OCI-LY1 (cell line): ENCODE data around the gene GHRL.

Experiments
- H2AFZ ChIP-seq: fragments of 200-600 bp; sonication (generic), shearing (Covaris generic); 2 replicates; pipeline ENCODE4 v1.6.0; 2014; ENCODE audit warnings: antibody characterized with exemption, mild to moderate bottlenecking, low read length
- H3F3A ChIP-seq: fragments of 200-600 bp; sonication (generic), shearing (Covaris generic); 2 replicates; pipeline ENCODE4 v1.6.0; 2014; ENCODE audit warnings: mild to moderate bottlenecking, antibody characterized with exemption, low read length, moderate library complexity; ENCODE audit not compliant: insufficient read depth
- H3K27ac ChIP-seq: fragments of 200-600 bp; sonication (generic); 2 replicates; pipeline ENCODE4 v1.5.1; 2014; ENCODE audit warnings: low read length, mixed run types, mild to moderate bottlenecking, low read depth; ENCODE audit not compliant: poor library complexity, severe bottlenecking
- H3K27me3 ChIP-seq: fragments of 200-600 bp; sonication (generic); 2 replicates; pipeline ENCODE4 v1.6.0; 2014; ENCODE audit warnings: antibody characterized with exemption, mild to moderate bottlenecking, low read length, moderate library complexity; ENCODE audit not compliant: insufficient read depth
- H3K36me3 ChIP-seq: fragments of 200-600 bp; sonication (generic); 2 replicates; pipeline ENCODE4 v1.6.1; 2014; ENCODE audit warnings: mild to moderate bottlenecking, antibody characterized with exemption, low read length, moderate library complexity, mixed read lengths; ENCODE audit not compliant: insufficient read depth
- H3K4me1 ChIP-seq: fragments of 200-600 bp; sonication (generic); 2 replicates; pipeline ENCODE4 v1.5.1; 2014; ENCODE audit warnings: mild to moderate bottlenecking, low read length, moderate library complexity; ENCODE audit not compliant: insufficient read depth, severe bottlenecking
- H3K4me2 ChIP-seq: fragments of 200-600 bp; sonication (generic), shearing (Covaris generic); 2 replicates; pipeline ENCODE4 v1.6.1; 2014; ENCODE audit warnings: low read length
- H3K4me3 ChIP-seq: fragments of 200-600 bp; sonication (generic); 2 replicates; pipeline ENCODE4 v1.5.1; 2014; ENCODE audit warnings: low read length, low read depth, mild to moderate bottlenecking, mixed read lengths; ENCODE audit not compliant: poor library complexity, severe bottlenecking
- H3K79me2 ChIP-seq: fragments of 200-600 bp; shearing (Covaris generic); 2 replicates; pipeline ENCODE4 v1.6.1; 2016; ENCODE audit warnings: mixed run types, low read length, mixed read lengths; ENCODE audit not compliant: insufficient read depth
- H3K9ac ChIP-seq: fragments of 200-600 bp; sonication (generic), shearing (Covaris generic); 2 replicates; pipeline ENCODE4 v1.6.1; 2014; ENCODE audit warnings: mild to moderate bottlenecking, low read length, mixed read lengths
- H3K9me2 ChIP-seq: fragments of 200-600 bp; sonication (generic), shearing (Covaris generic); 2 replicates; pipeline ENCODE4 v1.6.1; 2014; ENCODE audit warnings: low read depth, mild to moderate bottlenecking, low read length, mixed read lengths
- H3K9me3 ChIP-seq: fragments of 200-600 bp; shearing (Covaris generic); 2 replicates; pipeline ENCODE4 v1.6.1; 2014; ENCODE audit warnings: low read length, mixed read lengths
- H4K20me1 ChIP-seq: fragments of 200-600 bp; sonication (generic), shearing (Covaris generic); 2 replicates; pipeline ENCODE4 v1.6.0; 2016; ENCODE audit warnings: mild to moderate bottlenecking, low read length; ENCODE audit not compliant: insufficient read depth
- EZH2 ChIP-seq: fragments of 200-600 bp; sonication (generic), shearing (Covaris generic); IDR thresholded peaks from 2 replicates; pipeline ENCODE4 v1.8.0; 2017; ENCODE audit warnings: borderline replicate concordance, mixed run types, mild to moderate bottlenecking, antibody characterized with exemption, low read length, moderate library complexity, mixed read lengths
- TF ChIP-seq, protein P1 (sequence below): fragments of 200-600 bp; sonication (generic), shearing (Covaris generic); IDR thresholded peaks from 2 replicates; pipeline ENCODE4 v1.5.1; 2017; ENCODE audit warnings: mild to moderate bottlenecking, antibody characterized with exemption, low read length, moderate library complexity, mixed read lengths

Gene GHRL

GRCh38 chr3:10277115-10277625 is 15.6 kb downstream of the GHRL start:
- Histone ChIP-seq H3K9me3 (no peaks in the 10 kb centered on the region), H3K9ac (no peak overlapping the region), H2AFZ (no peak overlapping the region), H3K4me3 (no peak overlapping the region), H3F3A (no peaks in the 10 kb centered on the region), H3K36me3 (peaks cover 93% of the 10 kb centered on the region), H3K9me2 (no peaks in the 10 kb centered on the region), H3K4me1 (peaks cover 10% of the 10 kb centered on the region), H3K27ac (no peak overlapping the region), H3K4me2 (no peak overlapping the region), H3K27me3 (no peaks in the 10 kb centered on the region), H3K79me2 (peaks cover 33% of the 10 kb centered on the region), H4K20me1 (no peaks in the 10 kb centered on the region)
- no peak for TF ChIP-seq EZH2
- TF ChIP-seq, protein P1, sequence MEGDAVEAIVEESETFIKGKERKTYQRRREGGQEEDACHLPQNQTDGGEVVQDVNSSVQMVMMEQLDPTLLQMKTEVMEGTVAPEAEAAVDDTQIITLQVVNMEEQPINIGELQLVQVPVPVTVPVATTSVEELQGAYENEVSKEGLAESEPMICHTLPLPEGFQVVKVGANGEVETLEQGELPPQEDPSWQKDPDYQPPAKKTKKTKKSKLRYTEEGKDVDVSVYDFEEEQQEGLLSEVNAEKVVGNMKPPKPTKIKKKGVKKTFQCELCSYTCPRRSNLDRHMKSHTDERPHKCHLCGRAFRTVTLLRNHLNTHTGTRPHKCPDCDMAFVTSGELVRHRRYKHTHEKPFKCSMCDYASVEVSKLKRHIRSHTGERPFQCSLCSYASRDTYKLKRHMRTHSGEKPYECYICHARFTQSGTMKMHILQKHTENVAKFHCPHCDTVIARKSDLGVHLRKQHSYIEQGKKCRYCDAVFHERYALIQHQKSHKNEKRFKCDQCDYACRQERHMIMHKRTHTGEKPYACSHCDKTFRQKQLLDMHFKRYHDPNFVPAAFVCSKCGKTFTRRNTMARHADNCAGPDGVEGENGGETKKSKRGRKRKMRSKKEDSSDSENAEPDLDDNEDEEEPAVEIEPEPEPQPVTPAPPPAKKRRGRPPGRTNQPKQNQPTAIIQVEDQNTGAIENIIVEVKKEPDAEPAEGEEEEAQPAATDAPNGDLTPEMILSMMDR = no peak

- no peaks in the 10 kb centered on the region for H3K27me3 ChIP-seq
- TF ChIP-seq EZH2 = no peak
- TF ChIP-seq, protein P1 = no peak
Measured at GRCh38 chr3:10274601-10275000, 18.1 kb downstream of the GHRL start.

DNA sequence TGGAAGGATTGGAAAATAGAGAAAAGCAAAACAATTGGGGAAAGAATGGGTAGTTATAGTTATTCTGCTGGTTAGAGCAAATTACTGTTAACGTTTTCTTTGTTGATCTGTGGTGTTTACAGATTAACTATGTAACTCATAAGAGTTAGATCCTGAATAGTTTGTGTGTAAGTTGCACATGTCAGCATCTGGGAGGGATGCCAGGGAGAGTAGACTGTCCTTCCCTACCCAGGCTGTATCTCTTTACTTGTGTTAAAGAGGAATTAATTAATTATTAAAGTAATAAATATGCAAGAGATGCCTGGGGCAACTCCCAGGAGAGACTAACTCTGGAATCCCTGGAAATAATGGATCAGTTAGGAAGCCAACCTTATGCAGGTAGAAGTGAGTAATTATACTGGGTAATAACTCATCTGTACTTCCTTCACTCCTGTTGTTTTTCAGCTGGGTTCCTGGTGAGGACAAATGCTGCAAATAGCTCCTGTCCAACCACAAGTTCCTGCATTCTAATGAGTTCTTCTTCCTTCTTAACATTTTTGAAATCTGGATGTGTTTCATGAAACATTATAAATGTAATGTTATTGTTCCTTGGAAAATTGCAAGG is 18.9 kb downstream of the GHRL start:
- no peak overlapping the region for H3K4me2 ChIP-seq
- H3K9me2 ChIP-seq = no peaks in the 10 kb centered on the region
- no peaks in the 10 kb centered on the region for H3K9me3 ChIP-seq
- no peak overlapping the region for H3K27ac ChIP-seq
- H3F3A ChIP-seq = no peaks in the 10 kb centered on the region
- H3K9ac ChIP-seq = no peak overlapping the region
- no peak overlapping the region for H2AFZ ChIP-seq
- H3K4me1 ChIP-seq = peaks cover 10% of the 10 kb centered on the region
- TF ChIP-seq, protein P1 = no peak
- no peak for TF ChIP-seq EZH2
- H3K27me3 ChIP-seq = no peaks in the 10 kb centered on the region
- H4K20me1 ChIP-seq = no peaks in the 10 kb centered on the region
- peaks cover 99% of the 10 kb centered on the region for H3K36me3 ChIP-seq
- H3K4me3 ChIP-seq = no peak overlapping the region
- peaks cover 58% of the 10 kb centered on the region for H3K79me2 ChIP-seq

More at GRCh38 chr3:10274601-10275000, 18.1 kb downstream of the GHRL start:
- Histone ChIP-seq H3K4me2 (no peak overlapping the region), H3K4me3 (no peak overlapping the region), H3K9ac (no peak overlapping the region), H3K9me3 (no peaks in the 10 kb centered on the region), H3K9me2 (no peaks in the 10 kb centered on the region), H3K36me3 (peaks cover 98% of the 10 kb centered on the region), H3K27ac (no peak overlapping the region), H3K79me2 (peaks cover 54% of the 10 kb centered on the region), H3F3A (no peaks in the 10 kb centered on the region), H2AFZ (no peak overlapping the region), H4K20me1 (no peaks in the 10 kb centered on the region), H3K4me1 (peaks cover 10% of the 10 kb centered on the region)
